ENCODE results near the gene KCNA4. TPM values are rescaled to one million over a fixed set of nuclear protein-coding genes. Genes with fewer than 3 reads are reported as not detected.
"Not testable (repeated sequence)": the region's sequence is repeated elsewhere in the genome, so short reads cannot be mapped to it uniquely, and the experiment has no call there.

The KCNA4 gene
- total RNA-seq, 8 experiments from 2014 or later, result 0.10 to 2.1 (median 1.1) TPM; not detected in 1

DNA sequence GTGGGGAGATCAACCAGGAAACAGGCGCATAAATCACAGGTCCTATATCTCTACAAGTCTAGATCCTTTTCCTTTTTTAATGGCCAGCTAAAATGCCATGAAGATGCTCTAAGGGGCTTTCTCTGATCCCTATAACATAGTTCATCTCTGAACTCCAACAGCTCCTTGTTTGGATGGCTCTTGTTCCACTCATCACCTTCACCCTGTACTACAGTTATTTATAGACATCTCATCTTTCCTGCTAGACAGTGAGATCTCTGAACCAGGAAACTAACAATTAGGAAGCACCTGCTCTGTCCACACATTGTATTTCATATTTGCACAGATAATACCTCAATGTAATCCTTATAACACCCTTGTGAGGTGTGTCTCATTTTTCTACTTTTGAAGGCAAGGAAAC lies 31.6 kb downstream of the KCNA4 start:
- no peak for ATAC-seq (replicated peaks in 6 of 8)
- Histone ChIP-seq H3K4me3 (no peak overlapping the region), H3K27ac (no peak overlapping the region), H3K4me1 (replicated peaks in 1 of 2) (peaks cover 0 to 3% of the 10 kb centered on the region in 2 donors)
- 0 to 100% (median 57%) methylated on average over 1 of the region's 1 CpG; no CpG with 5 or more reads in 3 of the 10 experiments for WGBS, 10 experiments
- in situ Hi-C loops (cut with MboI; ENCODE audit: low pct_unique_long_range_greater_than_20kb in 2 of 9, low sequenced_read_pairs in 9 of 9, unreplicated experiment in 9 of 9), result no loop called here

DNA sequence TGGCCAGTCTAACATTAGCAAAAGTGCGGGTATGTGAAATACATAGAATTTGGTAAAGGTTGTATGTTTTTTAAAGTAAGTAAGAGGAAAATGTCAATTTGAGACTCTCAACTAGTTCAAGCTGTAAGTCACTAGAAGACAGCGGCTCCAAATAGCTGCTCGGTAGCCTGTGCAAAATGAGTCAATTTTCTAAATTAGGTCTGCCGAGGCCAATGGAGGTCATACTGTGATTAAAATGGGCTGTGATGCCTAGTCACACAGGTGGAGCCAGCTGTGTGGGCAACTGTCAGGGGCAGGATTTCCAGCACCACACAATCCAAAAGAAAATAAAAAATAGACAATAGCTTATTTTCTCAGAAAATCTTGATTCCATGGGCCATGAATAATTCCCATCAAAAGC lies 32.3 kb downstream of the KCNA4 start:
- in situ Hi-C loops (cut with MboI; ENCODE audit: low pct_unique_long_range_greater_than_20kb in 2 of 9, low sequenced_read_pairs in 9 of 9, unreplicated experiment in 9 of 9), result no loop called here
- peak in 2 of 8 experiments; percentile 38 to 43 for ATAC-seq (replicated peaks in 6 of 8)
- Histone ChIP-seq H3K4me1 (replicated peaks in 1 of 2) (peaks cover 3% of the 10 kb centered on the region in 2 donors), H3K4me3 (no peak overlapping the region), H3K27ac (no peak overlapping the region)
- WGBS, 10 experiments, result 8 to 89% (median 60%) methylated on average over 2 to 4 of the region's 4 CpGs; no CpG with 5 or more reads in 3 of the 10 experiments

DNA sequence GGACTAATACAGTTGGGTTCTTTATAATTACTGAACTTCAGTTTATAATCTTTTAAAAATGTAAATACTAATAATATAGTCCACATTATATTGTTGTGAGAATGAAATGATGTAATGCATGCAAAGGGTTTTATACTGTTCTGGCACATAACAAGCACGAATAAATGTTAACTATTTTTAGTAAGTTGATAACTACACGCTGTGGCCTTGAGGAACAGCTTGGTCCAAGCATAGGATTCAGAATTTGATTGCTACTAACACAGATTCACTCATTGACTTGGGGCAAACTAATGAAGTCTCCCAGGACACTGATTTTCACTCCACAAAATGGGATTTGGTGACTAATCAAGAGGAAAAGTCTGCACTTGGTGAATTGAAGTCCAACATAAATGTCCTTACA lies 38.3 kb downstream of the KCNA4 start:
- H3K27ac ChIP-seq, result no peak overlapping the region
- H3K4me3 ChIP-seq, result no peak overlapping the region
- peaks cover 3 to 4% of the 10 kb centered on the region in 2 donors for H3K4me1 ChIP-seq (replicated peaks in 1 of 2)
- WGBS, 10 experiments, result 0 to 100% (median 36%) methylated on average over 1 to 2 of the region's 2 CpGs; no CpG with 5 or more reads in 1 of the 10 experiments
- in situ Hi-C loops (cut with MboI; ENCODE audit: low pct_unique_long_range_greater_than_20kb in 2 of 9, low sequenced_read_pairs in 9 of 9, unreplicated experiment in 9 of 9), result no loop called here
- no peak for ATAC-seq (replicated peaks in 6 of 8)

DNA sequence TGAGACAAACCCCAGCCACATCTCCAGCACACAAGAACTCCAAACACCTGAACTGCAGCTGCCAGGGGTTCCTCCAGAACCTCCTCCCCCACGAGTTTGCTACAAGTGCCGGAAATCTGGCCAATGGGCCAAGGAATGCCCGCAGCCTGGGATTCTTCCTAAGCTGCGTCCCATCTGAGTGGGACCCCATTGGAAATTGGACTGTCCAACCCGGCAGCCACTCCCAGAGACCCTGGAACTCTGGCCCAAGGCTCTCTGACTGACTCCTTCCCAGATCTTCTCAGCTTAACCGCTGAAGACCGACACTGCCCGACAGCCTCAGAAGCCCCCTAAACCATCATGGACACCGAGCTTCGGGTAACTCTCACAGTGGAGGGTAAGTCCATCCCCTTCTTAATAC lies 41.2 kb downstream of the KCNA4 start:
- in situ Hi-C loops (cut with MboI; ENCODE audit: low pct_unique_long_range_greater_than_20kb in 2 of 9, low sequenced_read_pairs in 9 of 9, unreplicated experiment in 9 of 9); H3K4me1 ChIP-seq (replicated peaks in 1 of 2); ATAC-seq (replicated peaks in 6 of 8); H3K4me3 ChIP-seq; H3K27ac ChIP-seq: not testable (repeated sequence)
- 32 to 100% (median 85%) methylated on average over 2 to 10 of the region's 10 CpGs; no CpG with 5 or more reads in 3 of the 10 experiments for WGBS, 10 experiments

- Histone ChIP-seq H3K4me3 (no peak overlapping the region), H3K4me1 (replicated peaks in 1 of 2) (peaks cover 0 to 3% of the 10 kb centered on the region in 2 donors), H3K27ac (no peak overlapping the region)
- ATAC-seq (replicated peaks in 6 of 8), result no peak
- WGBS, 10 experiments, result 6 to 100% (median 72%) methylated on average over 2 of the region's 2 CpGs; no CpG with 5 or more reads in 2 of the 10 experiments
- in situ Hi-C loops (cut with MboI; ENCODE audit: low pct_unique_long_range_greater_than_20kb in 2 of 9, low sequenced_read_pairs in 9 of 9, unreplicated experiment in 9 of 9), result no loop called here
Measured at GRCh38 chr11:29963796-29964195, 53.0 kb downstream of the KCNA4 start.

GRCh38 chr11:29963036-29963435 lies 53.8 kb downstream of the KCNA4 start:
- Histone ChIP-seq H3K4me3 (no peak overlapping the region), H3K4me1 (replicated peaks in 1 of 2) (peaks cover 0 to 3% of the 10 kb centered on the region in 2 donors), H3K27ac (no peak overlapping the region)
- no peak for ATAC-seq (replicated peaks in 6 of 8)
- WGBS, 10 experiments, result 14 to 100% (median 94%) methylated on average over 1 to 2 of the region's 2 CpGs; no CpG with 5 or more reads in 5 of the 10 experiments
- in situ Hi-C loops (cut with MboI; ENCODE audit: low pct_unique_long_range_greater_than_20kb in 2 of 9, low sequenced_read_pairs in 9 of 9, unreplicated experiment in 9 of 9), result no loop called here

GRCh38 chr11:29962243-29962642 lies 54.6 kb downstream of the KCNA4 start:
- Histone ChIP-seq H3K27ac (no peak overlapping the region), H3K4me3 (no peak overlapping the region), H3K4me1 (replicated peaks in 1 of 2) (peaks cover 0 to 3% of the 10 kb centered on the region in 2 donors)
- in situ Hi-C loops (cut with MboI; ENCODE audit: low pct_unique_long_range_greater_than_20kb in 2 of 9, low sequenced_read_pairs in 9 of 9, unreplicated experiment in 9 of 9), result no loop called here
- WGBS, 10 experiments, result 0 to 100% (median 86%) methylated on average over 1 to 2 of the region's 2 CpGs; no CpG with 5 or more reads in 2 of the 10 experiments
- ATAC-seq (replicated peaks in 6 of 8), result no peak

Other genes starting within 250 kb of the KCNA4 start
- under 1 TPM in 1 of 8 experiments, not detected in 7; 0.28 TPM for gene FSHB, start 214.0 kb upstream of the KCNA4 start, total RNA-seq

All from motor neuron (in vitro differentiated cells).